ENCODE data around the gene TAGLN2. TPM values are rescaled to one million over a fixed set of nuclear protein-coding genes. Genes with fewer than 3 reads are reported as not detected.

The TAGLN2 gene
- total RNA-seq, 1 donor from 2014 or later = 435 TPM

DNA sequence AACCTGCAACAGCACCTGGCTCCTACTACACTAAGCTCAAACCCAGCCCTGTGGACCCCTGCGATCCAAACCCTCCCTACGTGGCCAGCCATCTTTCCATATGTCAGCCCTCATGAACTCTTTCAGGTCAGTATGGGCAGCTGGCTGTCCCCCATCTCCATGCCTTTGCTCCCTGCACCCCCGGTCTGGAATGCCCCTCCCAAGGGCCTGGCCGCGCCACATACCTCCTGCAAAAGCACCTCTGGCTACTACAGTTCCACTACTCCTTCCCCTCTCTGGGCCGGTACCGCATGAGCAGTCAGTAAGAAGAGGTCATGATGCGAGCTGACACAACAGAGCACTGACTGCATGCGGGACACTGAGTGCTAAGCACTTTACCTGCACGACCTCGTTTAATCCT, 10.0 kb upstream of the TAGLN2 start:
- Histone ChIP-seq H3K27ac (no peak overlapping the region), H3K36me3 (no peaks in the 10 kb centered on the region), H3K4me3 (no peak overlapping the region), H3K9me3 (no peaks in the 10 kb centered on the region), H3K27me3 (no peaks in the 10 kb centered on the region), H3K4me1 (peaks cover 6% of the 10 kb centered on the region)
- DNase-seq (no peak), ATAC-seq (no peak)
- intact Hi-C loops (cut with DNase I) = loop anchor here (5.0 kb wide), 1 partner anchor 72 kb away; no protein-coding TSS in a partner anchor
- TF ChIP-seq, protein P1, sequence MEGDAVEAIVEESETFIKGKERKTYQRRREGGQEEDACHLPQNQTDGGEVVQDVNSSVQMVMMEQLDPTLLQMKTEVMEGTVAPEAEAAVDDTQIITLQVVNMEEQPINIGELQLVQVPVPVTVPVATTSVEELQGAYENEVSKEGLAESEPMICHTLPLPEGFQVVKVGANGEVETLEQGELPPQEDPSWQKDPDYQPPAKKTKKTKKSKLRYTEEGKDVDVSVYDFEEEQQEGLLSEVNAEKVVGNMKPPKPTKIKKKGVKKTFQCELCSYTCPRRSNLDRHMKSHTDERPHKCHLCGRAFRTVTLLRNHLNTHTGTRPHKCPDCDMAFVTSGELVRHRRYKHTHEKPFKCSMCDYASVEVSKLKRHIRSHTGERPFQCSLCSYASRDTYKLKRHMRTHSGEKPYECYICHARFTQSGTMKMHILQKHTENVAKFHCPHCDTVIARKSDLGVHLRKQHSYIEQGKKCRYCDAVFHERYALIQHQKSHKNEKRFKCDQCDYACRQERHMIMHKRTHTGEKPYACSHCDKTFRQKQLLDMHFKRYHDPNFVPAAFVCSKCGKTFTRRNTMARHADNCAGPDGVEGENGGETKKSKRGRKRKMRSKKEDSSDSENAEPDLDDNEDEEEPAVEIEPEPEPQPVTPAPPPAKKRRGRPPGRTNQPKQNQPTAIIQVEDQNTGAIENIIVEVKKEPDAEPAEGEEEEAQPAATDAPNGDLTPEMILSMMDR (IDR thresholded peaks at IDR 0.05) = no peak

- Histone ChIP-seq H3K27ac (no peak overlapping the region), H3K4me3 (no peak overlapping the region), H3K27me3 (no peaks in the 10 kb centered on the region), H3K36me3 (no peaks in the 10 kb centered on the region), H3K4me1 (peaks cover 6% of the 10 kb centered on the region), H3K9me3 (no peaks in the 10 kb centered on the region)
- no peak for ATAC-seq
- TF ChIP-seq, protein P1 (IDR thresholded peaks at IDR 0.05) = no peak
- intact Hi-C loops (cut with DNase I) = loop anchor here (5.0 kb wide), 1 partner anchor 73 kb away; no protein-coding TSS in a partner anchor
- DNase-seq = peak; percentile 48
These were observed 9.1 kb upstream of the TAGLN2 start for GRCh38 chr1:159934136-159935039.

DNA sequence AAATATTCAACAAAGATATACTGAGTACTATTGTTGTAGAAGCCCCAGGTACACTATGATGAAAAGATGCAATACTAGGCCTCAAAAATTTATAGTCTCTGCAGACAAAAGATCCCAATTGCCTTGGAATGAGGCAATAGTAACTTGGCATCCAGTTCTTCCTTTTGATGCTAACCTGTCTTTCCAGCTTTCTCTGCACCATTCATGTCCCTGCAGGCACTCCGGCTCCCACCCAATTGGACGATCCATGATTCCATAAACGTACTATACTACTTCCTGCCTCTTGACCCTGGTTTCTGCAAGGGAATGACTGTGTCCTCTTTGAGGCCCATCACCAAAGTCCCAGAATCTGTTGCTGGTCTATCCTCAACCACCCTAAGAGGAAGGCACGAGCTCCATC, 8.0 kb upstream of the TAGLN2 start:
- Histone ChIP-seq H3K27me3 (no peaks in the 10 kb centered on the region), H3K9me3 (no peaks in the 10 kb centered on the region), H3K36me3 (no peaks in the 10 kb centered on the region), H3K4me3 (no peak overlapping the region), H3K4me1 (peaks cover 6% of the 10 kb centered on the region), H3K27ac (no peak overlapping the region)
- DNase-seq = no peak
- TF ChIP-seq, protein P1 (IDR thresholded peaks at IDR 0.05) = no peak
- intact Hi-C loops (cut with DNase I) = no loop called here
- no peak for ATAC-seq

DNA sequence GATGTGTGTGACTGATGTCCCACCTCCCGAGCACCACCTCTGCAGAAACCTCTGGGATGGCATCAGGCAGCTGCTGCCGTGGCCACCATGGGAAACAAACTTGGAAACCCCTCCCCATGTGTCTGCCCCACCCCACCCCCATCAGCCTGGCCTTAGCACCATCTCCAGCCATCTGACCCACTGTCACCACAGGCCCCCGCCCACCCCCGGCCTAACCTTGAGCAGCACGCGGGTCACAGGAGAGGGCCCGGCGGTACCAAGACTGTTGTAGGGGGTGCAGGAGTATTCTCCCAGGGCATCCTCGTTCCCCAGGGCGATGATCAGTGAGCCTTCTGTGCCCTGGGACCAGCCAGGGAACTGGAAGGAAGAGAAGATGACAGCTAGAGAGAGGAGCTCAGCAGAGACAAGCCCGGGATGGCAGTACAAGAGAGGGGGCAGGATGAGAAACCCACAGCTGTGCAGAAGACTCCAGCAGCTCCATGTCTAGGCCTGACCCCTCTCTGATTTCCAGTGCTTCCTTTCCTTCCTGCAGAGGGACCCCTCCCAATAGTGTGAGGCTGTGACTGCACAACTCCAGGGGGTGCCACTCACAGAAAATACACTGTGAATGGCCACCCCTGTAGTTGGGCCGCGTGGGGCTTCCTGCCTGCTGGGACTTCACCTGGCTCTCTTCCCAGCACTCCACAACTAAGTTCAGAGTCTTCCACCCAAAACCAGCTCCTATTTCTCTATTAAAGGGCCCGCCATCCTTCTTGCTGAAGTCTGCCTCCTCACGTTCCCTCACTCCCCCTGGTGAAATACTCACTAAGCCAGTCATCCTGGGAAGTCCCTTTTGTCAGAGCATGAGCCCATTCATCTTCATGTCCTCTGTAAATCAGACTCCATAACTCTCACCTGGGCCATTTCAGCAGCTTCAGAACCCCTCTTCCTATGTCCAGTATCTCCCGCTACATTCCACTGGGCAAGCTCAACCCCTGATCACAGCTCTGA, 7.3 kb upstream of the TAGLN2 start:
- no peak overlapping the region for H3K4me3 ChIP-seq
- DNase-seq = no peak
- peaks cover 6% of the 10 kb centered on the region for H3K4me1 ChIP-seq
- no peaks in the 10 kb centered on the region for H3K27me3 ChIP-seq
- ATAC-seq = no peak
- no peak overlapping the region for H3K27ac ChIP-seq
- no peaks in the 10 kb centered on the region for H3K36me3 ChIP-seq
- intact Hi-C loops (cut with DNase I) = no loop called here
- H3K9me3 ChIP-seq = no peaks in the 10 kb centered on the region
- TF ChIP-seq, protein P1 (IDR thresholded peaks at IDR 0.05) = no peak

DNA sequence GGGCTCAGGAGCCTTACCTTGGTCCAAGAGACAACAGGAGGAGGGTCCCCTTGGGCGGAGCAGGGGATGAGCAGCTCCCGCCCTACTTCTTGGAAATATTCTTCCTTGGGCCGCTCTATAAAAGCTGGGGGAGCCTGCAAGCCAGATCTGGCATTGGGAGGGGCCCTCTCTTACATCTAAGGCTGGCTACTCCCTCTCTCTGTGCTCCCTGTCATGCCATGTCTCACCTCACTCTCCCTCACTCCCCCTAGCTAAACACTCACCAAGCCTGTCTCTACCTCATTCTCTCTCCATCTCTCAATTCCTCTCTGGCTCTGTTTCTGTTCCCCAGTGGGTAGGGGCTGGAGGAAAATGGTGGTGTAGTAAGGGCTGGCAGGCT, 6.5 kb upstream of the TAGLN2 start:
- intact Hi-C loops (cut with DNase I) = no loop called here
- Histone ChIP-seq H3K4me1 (peaks cover 6% of the 10 kb centered on the region), H3K4me3 (no peak overlapping the region), H3K27me3 (no peaks in the 10 kb centered on the region), H3K9me3 (no peaks in the 10 kb centered on the region), H3K27ac (no peak overlapping the region), H3K36me3 (no peaks in the 10 kb centered on the region)
- TF ChIP-seq, protein P1 (IDR thresholded peaks at IDR 0.05) = no peak
- ATAC-seq (no peak), DNase-seq (no peak)
